HG03520 (cell line): ENCODE data around the gene APLF.

Experiments
- ATAC-seq: cut with Tn5 transposase; IDR thresholded peaks from one replicate; pipeline ENCODE4 v1.9.1; 2021; ENCODE audit warnings: mild to moderate bottlenecking, moderate library complexity; ENCODE audit not compliant: unreplicated experiment

Gene APLF

DNA sequence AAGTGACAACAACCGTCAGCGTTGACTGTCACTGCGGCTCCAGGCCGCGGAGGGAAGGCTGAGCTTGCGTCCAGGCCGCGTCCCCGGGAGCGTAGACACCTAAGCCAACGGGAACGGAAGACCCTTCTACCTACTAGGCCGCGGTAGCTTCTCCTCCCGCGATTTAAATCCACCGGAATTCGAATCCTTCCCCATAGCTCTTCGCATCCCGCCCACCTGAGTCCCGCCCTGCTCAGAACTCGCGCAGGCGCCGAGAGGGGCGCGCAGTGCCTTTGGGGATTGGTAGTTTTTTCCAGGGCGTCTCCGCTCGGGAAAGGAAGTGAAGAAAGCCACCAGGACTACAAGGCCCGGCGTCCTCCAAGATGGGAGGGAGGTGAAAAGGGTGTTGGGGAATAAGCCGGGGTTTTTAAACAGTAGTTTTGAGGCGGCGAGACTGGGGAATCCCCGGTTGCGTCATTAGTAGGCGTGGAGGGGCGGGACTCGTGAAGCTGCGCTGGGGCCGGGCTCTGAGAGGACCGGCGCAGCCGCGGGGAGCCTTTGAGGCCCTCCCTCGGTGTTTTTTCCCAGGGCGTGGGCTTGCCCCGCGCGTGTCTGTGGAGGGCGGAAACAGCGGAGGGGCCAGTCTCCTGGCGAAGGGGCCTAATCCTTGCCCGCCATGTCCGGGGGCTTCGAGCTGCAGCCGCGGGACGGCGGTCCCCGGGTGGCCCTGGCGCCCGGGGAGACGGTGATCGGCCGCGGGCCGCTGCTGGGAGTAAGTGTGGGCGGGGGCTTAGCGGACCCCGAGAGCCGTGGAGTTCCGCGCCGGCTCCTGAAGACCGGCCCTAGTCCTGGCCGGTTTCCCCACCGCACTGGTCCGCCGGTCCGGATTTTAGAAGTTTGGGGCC is at the start of gene APLF, which contains the start of gene FBXO48:
APLF (plus strand) TSS at position 509 of the 884 bp plus-strand sequence; CDS start at position 656, 147 bp downstream.
FBXO48 (minus strand) TSS at position 218 of the 884 bp plus-strand sequence. CDS start 2,149 bp downstream, outside the sequence.
- ATAC-seq = peak; percentile 95

DNA sequence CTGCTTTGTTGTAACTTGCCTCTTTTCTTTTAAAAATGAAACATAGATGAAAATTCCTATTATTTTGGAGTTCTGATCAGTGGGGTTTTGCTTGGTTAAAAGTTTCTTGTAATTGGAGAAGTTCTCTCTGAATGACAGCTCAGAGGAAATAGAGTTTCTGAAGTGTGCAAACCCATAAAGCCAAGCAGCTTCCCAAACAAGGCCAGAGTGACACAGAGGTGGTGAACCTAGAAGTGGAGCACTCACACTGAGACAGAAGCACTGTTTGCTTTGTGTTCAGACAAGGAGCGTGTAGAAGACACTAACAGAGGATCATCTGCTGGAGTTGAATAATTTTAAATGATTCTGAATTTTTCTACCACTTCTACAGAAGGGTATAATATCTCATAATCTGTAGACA is 49.5 kb upstream of the APLF start:
- ATAC-seq = no peak

DNA sequence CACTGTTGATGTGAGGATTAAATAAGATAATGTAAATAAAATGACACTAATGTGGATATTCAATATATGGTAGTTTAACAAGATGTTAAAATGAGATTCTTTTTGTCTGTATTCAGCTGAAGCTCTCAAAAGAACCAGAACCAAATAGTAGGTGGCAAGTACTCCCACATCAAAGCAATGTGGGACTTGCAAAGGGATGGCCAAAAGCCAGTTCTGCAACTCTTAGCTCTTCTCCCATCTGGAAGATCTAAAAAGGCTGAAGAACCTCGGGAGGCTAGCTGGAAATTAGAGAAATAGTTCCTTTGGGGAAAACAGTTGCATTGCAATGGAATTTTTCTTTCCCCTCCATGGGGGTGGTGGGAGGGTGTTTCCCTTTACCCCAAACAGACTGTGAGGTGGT is 49.0 kb upstream of the APLF start:
- no peak for ATAC-seq

GRCh38 chr2:68418855-68419254 is 48.5 kb upstream of the APLF start:
- ATAC-seq = no peak

DNA sequence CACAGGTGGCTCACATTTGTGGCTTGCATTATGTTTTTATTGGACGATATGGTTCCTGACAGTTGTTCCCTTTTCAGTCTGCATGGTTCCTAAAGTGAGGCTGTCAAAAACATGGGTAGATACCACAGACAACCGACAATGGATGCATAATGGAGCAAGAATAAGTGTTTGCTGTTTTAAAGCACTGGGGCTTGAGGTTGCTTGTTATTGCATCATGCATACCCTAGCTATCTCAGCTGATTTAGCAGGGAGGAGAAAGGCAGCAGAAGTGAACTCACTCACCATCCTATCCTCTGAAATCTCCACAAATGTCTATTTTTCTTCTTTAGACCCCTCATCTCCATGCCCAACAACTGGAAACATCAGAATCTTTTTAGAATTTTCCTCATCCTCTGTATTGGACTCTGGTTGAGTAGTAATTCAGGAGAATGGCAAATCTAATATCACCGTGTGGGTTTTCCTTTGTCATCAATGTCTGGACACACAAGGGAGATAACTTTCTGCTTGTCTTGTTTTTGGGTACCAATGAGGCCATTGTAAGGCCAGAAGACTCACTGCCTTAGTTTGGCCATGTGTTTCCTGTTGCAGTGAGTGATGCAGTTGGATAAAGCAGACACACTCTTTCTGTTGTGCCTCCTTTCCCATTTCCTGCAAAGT is 47.0 kb upstream of the APLF start:
- ATAC-seq = no peak

- ATAC-seq = peak; percentile 68
Measured at GRCh38 chr2:68423966-68424650, 43.3 kb upstream of the APLF start.

- no peak for ATAC-seq
Measured at GRCh38 chr2:68425503-68425902, 41.9 kb upstream of the APLF start.

GRCh38 chr2:68426446-68426845 is 40.9 kb upstream of the APLF start:
- ATAC-seq = no peak

GRCh38 chr2:68426848-68427579 is 40.4 kb upstream of the APLF start:
- peak; percentile 24 for ATAC-seq

DNA sequence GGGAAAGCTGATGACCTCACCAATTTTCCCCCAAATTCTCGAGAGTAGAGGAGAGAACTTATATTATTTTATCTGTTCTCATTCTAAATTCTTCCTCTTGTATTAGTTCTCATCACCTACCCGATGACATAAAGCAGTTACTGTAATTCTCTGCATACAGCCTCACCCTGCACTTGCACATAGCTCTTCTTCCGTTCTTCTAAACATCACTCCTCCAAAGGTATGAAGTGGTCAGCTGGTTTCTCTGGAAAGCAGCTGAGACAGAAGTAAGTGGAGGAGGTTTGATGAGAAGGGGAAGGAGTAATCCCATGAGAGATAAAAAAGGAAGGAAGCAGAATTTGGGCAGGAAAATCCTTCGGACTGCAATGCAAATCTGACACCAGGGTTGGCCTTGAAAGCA is 39.3 kb upstream of the APLF start:
- no peak for ATAC-seq

- no peak for ATAC-seq
Measured at GRCh38 chr2:68428746-68429145, 38.6 kb upstream of the APLF start.

- ATAC-seq = no peak
Measured at GRCh38 chr2:68429311-68429826, 38.0 kb upstream of the APLF start.

DNA sequence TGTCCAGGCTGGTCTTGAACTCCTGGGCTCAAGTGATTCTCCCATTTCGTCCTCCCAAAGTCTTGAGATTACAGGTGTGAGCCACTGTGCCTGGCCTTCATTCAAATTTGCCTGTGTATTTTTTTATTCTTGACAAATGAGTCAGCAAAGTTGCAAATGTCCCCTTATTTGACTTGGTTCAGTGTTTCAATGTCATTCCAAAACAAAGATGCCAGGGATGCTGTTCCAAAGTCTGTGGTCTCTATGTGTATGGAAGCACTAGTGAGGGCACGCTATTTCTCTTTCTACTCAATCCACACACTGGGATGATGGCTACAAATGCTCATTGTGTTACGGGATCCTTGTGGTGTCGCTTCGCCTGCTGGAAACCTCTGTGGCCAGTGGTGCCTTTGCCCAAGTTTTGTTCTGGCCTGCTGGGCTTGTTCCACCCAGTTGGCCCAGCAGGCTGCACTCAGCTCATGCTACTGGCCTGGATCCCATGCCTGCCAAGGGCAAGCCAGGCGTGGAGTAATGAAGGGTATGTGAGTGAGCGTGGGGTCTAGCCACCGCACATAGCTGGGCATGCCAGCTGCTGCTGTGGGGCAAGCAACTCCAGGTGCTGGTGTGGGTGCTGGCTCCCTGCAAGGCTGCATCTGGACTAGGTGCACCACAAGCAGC is 35.9 kb upstream of the APLF start:
- no peak for ATAC-seq

- no peak for ATAC-seq
Measured at GRCh38 chr2:68432696-68433658, 34.4 kb upstream of the APLF start.

- ATAC-seq = no peak
Measured at GRCh38 chr2:68434981-68435380, 32.4 kb upstream of the APLF start.

GRCh38 chr2:68435615-68436014 is 31.8 kb upstream of the APLF start:
- no peak for ATAC-seq

GRCh38 chr2:68436270-68436669 is 31.1 kb upstream of the APLF start:
- no peak for ATAC-seq

DNA sequence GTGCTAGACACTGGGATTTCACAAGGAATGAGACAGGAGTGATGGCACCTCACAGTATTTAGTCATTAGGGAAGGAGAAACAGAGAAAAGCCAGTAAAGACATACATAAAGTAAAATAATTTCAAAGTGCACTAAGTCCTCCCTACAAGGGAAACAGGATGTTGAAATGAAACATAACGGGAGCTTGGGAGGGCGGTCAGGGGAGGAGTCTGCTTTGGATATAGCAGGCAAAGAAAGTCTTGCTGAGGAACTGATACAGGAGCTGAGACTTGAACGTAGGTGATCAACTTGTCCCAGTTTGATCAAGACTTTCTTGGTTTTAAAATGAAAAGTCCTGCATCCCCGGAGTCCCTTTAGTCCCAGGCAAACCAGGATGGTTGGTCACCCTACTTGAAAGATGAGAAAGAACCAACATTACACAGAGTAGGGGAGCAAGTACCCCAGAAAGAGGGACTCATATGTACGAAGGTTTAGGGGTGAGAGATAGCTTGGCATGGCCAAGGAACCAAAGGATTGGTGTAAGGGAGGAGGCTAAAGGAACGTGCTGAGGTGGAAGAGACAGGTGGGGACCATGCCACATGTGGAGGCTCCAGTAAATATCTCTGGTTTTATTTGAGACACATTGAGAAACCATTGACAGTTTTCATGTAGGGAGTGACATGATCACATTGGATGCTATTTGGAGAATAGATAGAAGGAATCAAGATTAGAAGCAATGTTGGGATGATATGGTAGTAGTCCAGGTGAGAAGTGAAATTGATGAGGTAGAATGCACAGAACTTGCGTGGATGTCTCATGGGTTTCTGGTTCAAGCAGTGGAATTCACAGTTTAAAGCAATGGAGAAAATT is 28.7 kb upstream of the APLF start:
- ATAC-seq = no peak
